Measurements from ENCODE around the gene DPF3.
A peak's percentile ranks its signal among the peaks of the same experiment; 100 is the strongest.

The DPF3 gene

GRCh38 chr14:72632727-72633126, 261.2 kb downstream of the DPF3 start:
- DNase-seq = no peak

- no peak for DNase-seq
These were observed 262.5 kb downstream of the DPF3 start for GRCh38 chr14:72631401-72631800.

- no peak for DNase-seq
These were observed 263.5 kb downstream of the DPF3 start for GRCh38 chr14:72630374-72630773.

- DNase-seq = no peak
These were observed 264.4 kb downstream of the DPF3 start for GRCh38 chr14:72629534-72629933.

GRCh38 chr14:72625689-72626088, 268.2 kb downstream of the DPF3 start:
- DNase-seq = no peak

- no peak for DNase-seq
These were observed 272.4 kb downstream of the DPF3 start for GRCh38 chr14:72621387-72622065.

- DNase-seq = no peak
These were observed 274.0 kb downstream of the DPF3 start for GRCh38 chr14:72619881-72620280.

- no peak for DNase-seq
These were observed 274.8 kb downstream of the DPF3 start for GRCh38 chr14:72619111-72619571.

- DNase-seq = no peak
These were observed 275.5 kb downstream of the DPF3 start for GRCh38 chr14:72618424-72618823.

GRCh38 chr14:72617391-72618031, 276.4 kb downstream of the DPF3 start:
- no peak for DNase-seq

GRCh38 chr14:72616811-72617210, 277.1 kb downstream of the DPF3 start:
- DNase-seq = no peak

- no peak for DNase-seq
These were observed 277.6 kb downstream of the DPF3 start for GRCh38 chr14:72616294-72616693.

- peak; percentile 79 for DNase-seq
These were observed 278.3 kb downstream of the DPF3 start for GRCh38 chr14:72615451-72616121.

- DNase-seq = no peak
These were observed 278.9 kb downstream of the DPF3 start for GRCh38 chr14:72614891-72615415.

GRCh38 chr14:72614365-72614764, 279.5 kb downstream of the DPF3 start:
- no peak for DNase-seq

GRCh38 chr14:72613975-72614319, 280.0 kb downstream of the DPF3 start:
- no peak for DNase-seq

GRCh38 chr14:72613231-72613974, 280.5 kb downstream of the DPF3 start:
- DNase-seq = peak; percentile 66

GRCh38 chr14:72612041-72612440, 281.9 kb downstream of the DPF3 start:
- DNase-seq = no peak

- DNase-seq = no peak
These were observed 282.4 kb downstream of the DPF3 start for GRCh38 chr14:72611506-72611905.

- DNase-seq = no peak
These were observed 283.1 kb downstream of the DPF3 start for GRCh38 chr14:72610831-72611200.

- DNase-seq = no peak
These were observed 283.6 kb downstream of the DPF3 start for GRCh38 chr14:72610096-72610830.

GRCh38 chr14:72609205-72609916, 284.5 kb downstream of the DPF3 start:
- no peak for DNase-seq
